ENCODE measurements around the gene TOMM6. TPM values are rescaled to one million over a fixed set of nuclear protein-coding genes. Genes with fewer than 3 reads are reported as not detected.

Gene TOMM6
- total and polyA plus RNA-seq, 7 experiments from 2014 or later = 114 to 449 (median 134) TPM

Other genes with a start within 250 kb of the TOMM6 start
- gene FOXP4, start 241.3 kb upstream of the TOMM6 start, total RNA-seq = 1 to 10 TPM; 3.1 to 7.6 (median 4.9) TPM
- under 1 TPM; 0.07 to 0.21 TPM for gene FOXP4, start 241.3 kb upstream of the TOMM6 start, polyA plus RNA-seq
- not detected for gene MDFI, start 149.2 kb upstream of the TOMM6 start, total RNA-seq
- not detected for gene MDFI, start 149.2 kb upstream of the TOMM6 start, polyA plus RNA-seq
- gene TFEB, start 52.1 kb upstream of the TOMM6 start, total RNA-seq = 10 to 100 TPM in 3 of 5 experiments, 1 to 10 TPM in 2; 7.4 to 39.9 (median 11.8) TPM
- 1 to 10 TPM; 2.4 to 6.0 TPM for gene TFEB, start 52.1 kb upstream of the TOMM6 start, polyA plus RNA-seq
- gene PGC, start 40.3 kb upstream of the TOMM6 start, total RNA-seq = not detected
- gene PGC, start 40.3 kb upstream of the TOMM6 start, polyA plus RNA-seq = not detected
- 10 to 100 TPM in 1 of 5 experiments, 1 to 10 TPM in 4; 5.1 to 10.6 (median 5.5) TPM for gene FRS3, start 7.8 kb upstream of the TOMM6 start, total RNA-seq
- gene FRS3, start 7.8 kb upstream of the TOMM6 start, polyA plus RNA-seq = 1 to 10 TPM; 1.9 to 2.4 TPM
- under 1 TPM in 1 of 5 experiments, not detected in 4; 0.61 TPM for gene PRICKLE4, start 6.9 kb upstream of the TOMM6 start, total RNA-seq
- not detected for gene PRICKLE4, start 6.9 kb upstream of the TOMM6 start, polyA plus RNA-seq
- gene USP49, start 107.7 kb downstream of the TOMM6 start, total RNA-seq = 1 to 10 TPM; 1.8 to 6.0 (median 3.1) TPM
- gene USP49, start 107.7 kb downstream of the TOMM6 start, polyA plus RNA-seq = under 1 TPM; 0.44 to 0.61 TPM
- 10 to 100 TPM in 1 of 5 experiments, 1 to 10 TPM in 4; 4.5 to 21.7 (median 9.4) TPM for gene MED20, start 133.4 kb downstream of the TOMM6 start, total RNA-seq
- gene MED20, start 133.4 kb downstream of the TOMM6 start, polyA plus RNA-seq = 1 to 10 TPM; 4.2 to 4.7 TPM
- 10 to 100 TPM in 1 of 5 experiments, 1 to 10 TPM in 4; 3.9 to 35.7 (median 8.1) TPM for gene BYSL, start 133.8 kb downstream of the TOMM6 start, total RNA-seq
- 1 to 10 TPM; 4.4 to 6.6 TPM for gene BYSL, start 133.8 kb downstream of the TOMM6 start, polyA plus RNA-seq
- gene CCND3, start 154.1 kb downstream of the TOMM6 start, total RNA-seq = 100 to 1,000 TPM; 285 to 433 (median 313) TPM
- gene CCND3, start 154.1 kb downstream of the TOMM6 start, polyA plus RNA-seq = 100 to 1,000 TPM; 474 to 764 TPM